BJ (cell line): ENCODE data around the gene TAS1R2. TPM values are rescaled to one million over a fixed set of nuclear protein-coding genes. Genes with fewer than 3 reads are reported as not detected.
A peak's percentile ranks its signal among the peaks of the same experiment; 100 is the strongest.

Experiments used
- CTCF ChIA-PET: fragments of 350-600 bp; formaldehyde crosslinking; extraction: SDS; loops from one replicate; lab custom pipeline; 2021; ENCODE audit warnings: antibody characterized with exemption, inconsistent platforms; lab: Yijun Ruan, JAX
- POLR2A ChIA-PET: fragments of 300-600 bp; sonication (Branson Sonifier 250); formaldehyde crosslinking; extraction: SDS; loops from one replicate; lab custom pipeline; 2021; ENCODE audit warnings: antibody characterized with exemption; lab: Charles Lee
- DNase-seq: peaks from one replicate; pipeline ENCODE4 v3.0.0-alpha.2; 2011; ENCODE audit warnings: low read depth
- H3K27me3 ChIP-seq: 2 replicates; pipeline ENCODE4 v1.6.0; 2011; ENCODE audit warnings: low read length; ENCODE audit not compliant: control insufficient read depth, insufficient read depth
- H3K36me3 ChIP-seq: 2 replicates; pipeline ENCODE4 v1.5.1; 2011; ENCODE audit warnings: low read length; ENCODE audit not compliant: control insufficient read depth, insufficient read depth
- H3K4me3 ChIP-seq: 2 replicates; pipeline ENCODE4 v1.5.1; 2011; ENCODE audit warnings: low read depth, mild to moderate bottlenecking, control low read depth, low read length
- polyA plus RNA-seq: library from polyadenylated mRNA; depleted of rRNA; stranded (reverse); fragments of >200 nt; gene quantifications from 2 replicates; pipeline ENCODE4 v1.2.3, GENCODE V29; 2011
- TF ChIP-seq, protein P1 (sequence below): IDR thresholded peaks from 2 replicates; pipeline ENCODE4 v1.5.1; 2011; ENCODE audit warnings: low read depth, mild to moderate bottlenecking, control low read depth, inconsistent platforms, low read length, moderate library complexity; ENCODE audit not compliant: insufficient read depth

Gene TAS1R2
- polyA plus RNA-seq, 1 experiment = not detected

DNA sequence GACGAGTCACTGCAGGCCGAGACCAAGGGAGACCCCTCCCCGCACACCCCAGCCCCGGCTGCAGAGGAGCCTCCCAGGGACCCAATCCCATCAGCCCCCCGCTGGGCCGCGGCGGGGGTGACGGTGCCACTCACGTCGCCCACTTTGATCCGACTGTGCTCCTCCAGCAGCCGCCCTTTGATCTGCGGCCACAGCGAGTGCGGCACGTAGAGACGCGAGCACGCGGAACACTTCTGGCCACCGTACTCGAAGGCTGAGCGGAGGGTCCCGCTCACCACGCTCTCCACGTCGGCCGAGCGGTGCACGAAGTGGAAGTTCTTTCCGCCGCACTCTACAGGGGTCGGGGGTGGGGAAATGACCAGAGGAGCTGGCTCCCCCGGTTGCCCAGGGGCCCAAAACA, 17.8 kb upstream of the TAS1R2 start:
- POLR2A ChIA-PET = no interaction called here
- DNase-seq = no peak
- no peaks in the 10 kb centered on the region; the same call in 1 of the 2 replicates for H3K36me3 ChIP-seq
- CTCF ChIA-PET = interaction anchor here (4.7 to 7.4 kb wide), 2 partner anchors 9 to 280 kb away, joined by 61 to 67 read pairs; no protein-coding TSS in a partner anchor
- no peak overlapping the region for H3K4me3 ChIP-seq
- TF ChIP-seq, protein P1, sequence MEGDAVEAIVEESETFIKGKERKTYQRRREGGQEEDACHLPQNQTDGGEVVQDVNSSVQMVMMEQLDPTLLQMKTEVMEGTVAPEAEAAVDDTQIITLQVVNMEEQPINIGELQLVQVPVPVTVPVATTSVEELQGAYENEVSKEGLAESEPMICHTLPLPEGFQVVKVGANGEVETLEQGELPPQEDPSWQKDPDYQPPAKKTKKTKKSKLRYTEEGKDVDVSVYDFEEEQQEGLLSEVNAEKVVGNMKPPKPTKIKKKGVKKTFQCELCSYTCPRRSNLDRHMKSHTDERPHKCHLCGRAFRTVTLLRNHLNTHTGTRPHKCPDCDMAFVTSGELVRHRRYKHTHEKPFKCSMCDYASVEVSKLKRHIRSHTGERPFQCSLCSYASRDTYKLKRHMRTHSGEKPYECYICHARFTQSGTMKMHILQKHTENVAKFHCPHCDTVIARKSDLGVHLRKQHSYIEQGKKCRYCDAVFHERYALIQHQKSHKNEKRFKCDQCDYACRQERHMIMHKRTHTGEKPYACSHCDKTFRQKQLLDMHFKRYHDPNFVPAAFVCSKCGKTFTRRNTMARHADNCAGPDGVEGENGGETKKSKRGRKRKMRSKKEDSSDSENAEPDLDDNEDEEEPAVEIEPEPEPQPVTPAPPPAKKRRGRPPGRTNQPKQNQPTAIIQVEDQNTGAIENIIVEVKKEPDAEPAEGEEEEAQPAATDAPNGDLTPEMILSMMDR = no peak
- H3K27me3 ChIP-seq = no peaks in the 10 kb centered on the region

DNA sequence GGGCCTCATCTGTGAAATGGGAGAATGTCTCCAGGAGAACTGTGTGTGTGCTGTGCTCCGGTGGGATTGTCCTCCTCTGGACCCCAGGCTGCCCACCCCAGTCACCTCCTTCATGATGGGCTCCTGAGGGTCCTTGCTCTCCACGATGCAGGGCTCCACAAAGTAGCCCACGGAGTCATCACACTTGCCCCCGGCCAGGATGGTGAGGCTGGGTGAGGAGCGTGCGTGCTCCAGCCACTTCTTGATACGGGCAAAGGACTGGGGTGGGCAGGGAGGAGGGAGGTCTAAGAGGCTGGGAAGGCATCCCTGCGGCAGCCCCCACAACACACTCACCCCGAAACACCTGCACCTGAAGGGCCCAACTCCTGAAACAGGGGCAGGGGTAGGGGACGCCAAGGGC, 16.8 kb upstream of the TAS1R2 start:
- DNase-seq = no peak
- ChIA-PET CTCF (interaction anchor here (1.2 to 7.4 kb wide), 10 partner anchors 10 to 292 kb away, joined by 3 to 67 read pairs (median 6); partner anchors contain the start of gene ALDH4A1), POLR2A (no interaction called here)
- no peak overlapping the region for H3K4me3 ChIP-seq
- TF ChIP-seq, protein P1 = no peak
- H3K27me3 ChIP-seq = no peaks in the 10 kb centered on the region
- no peaks in the 10 kb centered on the region; the same call in 1 of the 2 replicates for H3K36me3 ChIP-seq

DNA sequence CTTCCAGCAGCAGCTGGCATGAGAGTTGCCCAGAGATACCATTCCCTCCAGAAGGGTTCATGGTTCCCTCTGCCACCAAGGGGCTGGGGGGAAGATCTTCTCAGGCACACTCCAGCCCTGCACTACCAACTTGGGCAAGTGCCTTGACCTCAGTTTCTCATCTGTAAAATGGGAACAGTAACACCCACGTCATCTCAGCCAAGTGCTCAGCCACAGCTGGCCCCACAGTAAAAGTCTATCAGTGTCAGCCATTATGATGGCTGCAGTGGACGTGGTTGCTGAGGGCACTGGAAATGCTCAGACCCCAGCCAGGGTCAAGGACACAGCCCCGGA, 16.3 kb upstream of the TAS1R2 start:
- ChIA-PET POLR2A (no interaction called here), CTCF (interaction anchor here (0.6 to 7.4 kb wide), 17 partner anchors 9 to 320 kb away, joined by 3 to 67 read pairs (median 5); partner anchors contain the start of gene ALDH4A1)
- TF ChIP-seq, protein P1 = no peak
- DNase-seq = no peak
- Histone ChIP-seq H3K4me3 (no peak overlapping the region), H3K27me3 (no peaks in the 10 kb centered on the region), H3K36me3 (no peaks in the 10 kb centered on the region; the same call in 1 of the 2 replicates)

DNA sequence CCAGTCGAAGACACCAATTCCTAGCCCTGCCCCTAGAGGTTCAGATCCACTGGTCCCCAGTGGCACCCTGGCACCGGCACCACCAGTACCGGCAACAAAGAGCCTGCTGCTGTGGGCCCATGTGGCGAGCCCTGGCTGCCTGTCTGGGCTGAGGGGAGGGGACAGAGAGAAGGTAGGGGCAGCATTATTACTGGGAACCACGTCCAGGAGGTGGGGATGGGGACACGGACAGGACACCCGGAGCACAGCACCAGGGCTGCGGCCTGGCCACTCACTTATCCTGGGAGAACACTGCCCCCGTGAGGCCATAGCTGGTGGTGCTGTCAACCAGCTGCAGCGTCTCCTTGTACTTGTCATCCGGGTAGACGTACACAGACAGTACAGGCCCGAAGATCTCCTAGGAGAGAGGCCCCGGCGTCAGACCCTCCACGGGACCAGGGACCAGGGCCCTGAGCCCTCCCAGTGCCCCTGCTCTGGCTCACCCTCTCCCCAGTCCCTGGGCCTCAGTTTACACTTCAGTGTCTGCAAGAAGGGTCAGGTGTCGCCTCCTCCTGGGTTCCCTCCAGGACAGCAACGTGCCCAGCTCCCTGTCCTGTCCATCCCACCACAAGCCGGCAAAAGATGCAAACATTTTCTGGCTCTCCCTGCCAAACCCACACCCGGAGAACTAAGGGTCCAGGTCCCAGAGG, 15.8 kb upstream of the TAS1R2 start:
- TF ChIP-seq, protein P1 = peak; percentile 90
- no peaks in the 10 kb centered on the region; the same call in 1 of the 2 replicates for H3K36me3 ChIP-seq
- ChIA-PET CTCF (interaction anchor here (0.6 to 7.4 kb wide), 17 partner anchors 9 to 319 kb away, joined by 3 to 67 read pairs (median 5); partner anchors contain the start of gene ALDH4A1), POLR2A (no interaction called here)
- H3K4me3 ChIP-seq = no peak overlapping the region
- H3K27me3 ChIP-seq = no peaks in the 10 kb centered on the region
- DNase-seq = peak; percentile 21

DNA sequence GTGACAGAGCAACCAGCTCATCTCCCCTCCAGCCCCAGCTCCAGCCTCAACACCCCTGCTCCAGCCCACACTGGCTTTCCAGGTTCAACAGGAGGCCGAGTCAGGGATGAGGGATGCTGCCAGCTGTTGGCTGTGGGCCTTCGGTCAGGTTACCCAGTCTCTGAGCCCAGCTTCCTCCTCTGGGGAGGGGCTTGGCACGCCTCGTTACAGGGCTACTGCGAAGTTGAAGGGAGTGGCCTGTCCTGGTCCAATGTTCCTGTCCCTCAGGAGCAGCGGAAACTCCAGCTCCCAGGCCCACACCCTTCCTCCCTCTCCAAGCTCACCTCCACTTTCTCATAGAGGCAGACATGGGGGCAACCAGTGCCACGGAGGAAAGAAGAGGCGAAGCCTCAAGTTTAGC, 15.1 kb upstream of the TAS1R2 start:
- TF ChIP-seq, protein P1 = no peak
- H3K36me3 ChIP-seq = no peaks in the 10 kb centered on the region; the same call in 1 of the 2 replicates
- no peak for DNase-seq
- no peak overlapping the region for H3K4me3 ChIP-seq
- POLR2A ChIA-PET = no interaction called here
- CTCF ChIA-PET = interaction anchor here (0.9 to 7.4 kb wide), 13 partner anchors 8 to 277 kb away, joined by 3 to 67 read pairs (median 6); partner anchors contain the start of gene ALDH4A1
- no peaks in the 10 kb centered on the region for H3K27me3 ChIP-seq
